Colon (tissue), 2 donors: ENCODE data around the gene STK35.
"Not testable (repeated sequence)": the region's sequence is repeated elsewhere in the genome, so short reads cannot be mapped to it uniquely, and the experiment has no call there.

Experiments used
- FAIRE-seq: peaks from 2 replicates; lab custom pipeline; 2012; peaks lifted over from hg19 to GRCh38; lab: Jason Lieb, UNC
- donor health status: control.
- donor health status: control.

Gene STK35

DNA sequence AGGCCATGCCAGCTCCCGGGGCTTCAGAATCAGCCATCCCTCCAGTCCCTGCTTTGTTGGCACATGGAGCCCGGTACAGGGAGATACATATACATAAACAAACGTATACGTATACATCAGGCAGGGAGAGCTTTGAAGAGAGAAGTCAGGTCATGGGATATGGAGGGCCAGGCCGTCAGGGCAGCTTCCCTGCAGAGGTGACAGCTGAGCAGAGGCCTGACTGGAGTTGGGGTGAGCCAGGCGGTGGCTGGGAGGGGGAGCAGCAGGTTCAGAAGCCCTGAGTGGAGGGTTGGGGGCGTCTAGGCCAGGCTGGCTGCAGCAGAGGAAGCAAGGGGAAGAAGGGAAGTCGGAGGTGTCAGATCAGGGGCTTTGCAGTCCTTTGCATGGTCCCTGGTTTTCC lies 61.7 kb downstream of the STK35 start:
- FAIRE-seq: no peak

- no peak for FAIRE-seq
Measured at GRCh38 chr20:2163757-2164156, 62.1 kb downstream of the STK35 start.

GRCh38 chr20:2164421-2164820 lies 62.8 kb downstream of the STK35 start:
- FAIRE-seq: no peak

DNA sequence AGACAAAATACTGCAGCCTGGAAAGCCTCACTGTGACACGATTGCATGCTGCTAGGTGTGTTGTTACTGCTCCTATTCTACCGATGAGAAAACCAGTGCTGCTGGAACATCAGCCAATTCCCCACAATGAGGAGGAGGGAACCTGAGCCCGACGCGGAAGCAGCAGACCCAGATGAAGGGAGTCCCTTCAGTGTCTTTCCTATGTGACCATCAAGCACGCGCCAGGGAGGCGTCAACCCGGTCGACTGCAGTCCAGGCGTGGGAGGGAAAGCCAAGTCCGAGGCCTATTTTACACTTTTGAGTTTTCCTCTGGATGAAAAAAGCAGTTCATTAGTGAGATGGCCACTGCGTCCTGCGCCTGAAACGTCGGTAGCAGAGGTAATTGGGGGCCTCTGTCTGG lies 63.3 kb downstream of the STK35 start:
- no peak for FAIRE-seq

DNA sequence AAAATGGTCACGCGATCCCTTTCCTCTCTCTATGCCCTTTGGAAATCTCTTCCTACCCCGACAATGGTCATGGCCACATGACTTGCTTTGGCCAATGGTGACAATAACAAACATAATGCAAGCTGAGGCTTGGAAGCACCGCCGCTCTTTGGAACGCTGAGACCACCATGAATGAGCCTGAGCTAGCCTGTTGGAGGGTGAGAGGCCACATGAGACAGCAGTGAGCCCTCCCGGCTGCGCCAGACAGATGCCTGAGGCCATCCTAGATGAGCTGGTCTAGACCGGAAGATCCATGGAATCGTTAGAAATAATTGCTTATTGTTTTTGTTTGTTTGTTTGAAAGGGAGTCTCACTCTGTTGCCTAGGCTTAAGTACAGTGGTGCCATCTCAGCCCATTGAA lies 64.2 kb downstream of the STK35 start:
- FAIRE-seq: no peak

- no peak for FAIRE-seq
Measured at GRCh38 chr20:2167112-2167511, 65.5 kb downstream of the STK35 start.

- no peak for FAIRE-seq
Measured at GRCh38 chr20:2168946-2169345, 67.3 kb downstream of the STK35 start.

DNA sequence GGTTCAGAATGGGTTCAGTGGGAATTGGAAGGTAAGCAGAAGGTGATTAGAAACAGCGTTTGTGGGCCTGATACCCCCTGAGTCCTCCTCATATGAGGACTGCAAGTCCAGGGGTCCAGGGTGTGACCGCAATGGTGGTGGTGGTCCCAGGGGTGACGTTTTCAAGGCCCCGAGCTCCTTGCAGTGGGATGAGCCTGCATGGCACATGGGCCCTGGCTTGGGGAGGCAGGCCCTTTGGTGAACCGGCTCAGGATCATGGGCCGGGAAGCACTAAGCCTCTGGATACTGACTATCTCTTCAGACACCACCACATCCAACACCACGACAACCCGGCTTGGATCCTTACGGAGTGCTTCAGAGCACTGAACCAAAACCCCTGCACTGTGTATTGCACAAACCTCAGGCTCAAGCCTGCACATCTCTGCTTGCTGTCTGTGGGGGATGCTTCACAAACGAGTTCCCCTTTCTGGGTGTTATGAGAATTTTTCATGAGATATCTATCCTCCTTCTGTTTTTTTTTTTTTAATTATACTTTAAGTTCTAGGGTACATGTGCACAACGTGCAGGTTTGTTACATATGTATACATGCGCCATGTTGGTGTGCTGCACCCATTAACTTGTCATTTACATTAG lies 67.9 kb downstream of the STK35 start:
- FAIRE-seq: no peak

DNA sequence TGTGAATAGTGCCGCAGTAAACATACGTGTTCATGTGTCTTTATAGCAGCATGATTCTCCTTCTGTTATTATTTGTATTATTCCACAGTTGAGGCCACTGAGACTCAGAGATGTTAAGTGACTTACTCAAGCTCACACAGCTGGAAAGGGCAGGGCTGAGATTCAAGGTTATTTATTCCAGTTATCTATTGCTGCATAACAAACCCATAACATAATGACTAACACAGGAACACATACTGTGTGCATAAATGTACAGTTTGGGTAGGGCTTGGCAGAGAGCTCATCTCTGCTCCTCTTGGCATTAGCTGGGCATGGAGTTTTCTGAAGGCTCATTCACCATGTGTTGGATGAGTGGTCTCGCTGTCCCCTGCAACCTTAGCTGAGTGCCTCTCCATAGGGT lies 68.8 kb downstream of the STK35 start:
- no peak for FAIRE-seq

GRCh38 chr20:2171266-2171790 lies 69.7 kb downstream of the STK35 start:
- no peak for FAIRE-seq

DNA sequence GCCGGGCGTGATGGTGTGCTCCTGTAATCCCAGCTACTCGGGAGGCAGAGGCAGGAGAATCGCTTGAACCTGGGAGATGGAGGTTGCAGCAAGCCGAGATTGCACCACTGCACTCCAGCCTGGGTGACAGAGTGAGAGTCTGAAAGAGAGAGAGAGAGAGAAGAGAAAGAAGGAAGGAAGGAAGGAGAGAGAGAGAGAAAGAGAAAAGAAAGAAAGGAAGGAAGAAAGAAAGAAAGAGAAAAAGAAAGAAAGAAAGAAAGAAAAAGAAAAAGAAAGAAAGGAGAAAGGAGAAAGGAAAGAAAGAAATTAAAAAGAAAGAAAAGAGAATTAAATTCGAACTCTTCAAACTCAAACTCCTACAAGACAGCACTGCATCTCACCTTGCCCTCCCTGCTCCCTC lies 70.2 kb downstream of the STK35 start:
- not testable (repeated sequence) for FAIRE-seq

GRCh38 chr20:2172305-2173175 lies 70.9 kb downstream of the STK35 start:
- FAIRE-seq: no peak

GRCh38 chr20:2173186-2173585 lies 71.6 kb downstream of the STK35 start:
- FAIRE-seq: no peak

DNA sequence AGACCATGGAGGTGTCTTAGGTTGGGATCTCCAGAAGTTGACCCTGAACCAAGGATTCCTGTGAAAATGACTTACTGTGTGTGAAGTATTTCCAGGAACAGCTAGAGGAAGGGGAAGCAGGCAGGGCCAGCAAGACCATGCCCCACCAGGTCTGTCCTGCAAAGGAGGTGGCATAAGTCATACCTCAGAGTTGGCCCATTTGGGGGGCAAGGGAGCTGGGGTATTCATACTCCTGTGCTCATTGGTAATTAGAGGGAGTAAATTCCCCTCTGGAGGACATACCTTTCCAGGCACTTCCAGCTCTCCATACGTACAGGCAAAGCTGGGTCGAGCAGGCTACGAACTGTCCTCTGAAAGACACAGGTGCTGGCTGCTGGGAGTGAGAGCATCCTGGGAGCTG lies 72.4 kb downstream of the STK35 start:
- no peak for FAIRE-seq

GRCh38 chr20:2176946-2177345 lies 75.3 kb downstream of the STK35 start:
- no peak for FAIRE-seq

DNA sequence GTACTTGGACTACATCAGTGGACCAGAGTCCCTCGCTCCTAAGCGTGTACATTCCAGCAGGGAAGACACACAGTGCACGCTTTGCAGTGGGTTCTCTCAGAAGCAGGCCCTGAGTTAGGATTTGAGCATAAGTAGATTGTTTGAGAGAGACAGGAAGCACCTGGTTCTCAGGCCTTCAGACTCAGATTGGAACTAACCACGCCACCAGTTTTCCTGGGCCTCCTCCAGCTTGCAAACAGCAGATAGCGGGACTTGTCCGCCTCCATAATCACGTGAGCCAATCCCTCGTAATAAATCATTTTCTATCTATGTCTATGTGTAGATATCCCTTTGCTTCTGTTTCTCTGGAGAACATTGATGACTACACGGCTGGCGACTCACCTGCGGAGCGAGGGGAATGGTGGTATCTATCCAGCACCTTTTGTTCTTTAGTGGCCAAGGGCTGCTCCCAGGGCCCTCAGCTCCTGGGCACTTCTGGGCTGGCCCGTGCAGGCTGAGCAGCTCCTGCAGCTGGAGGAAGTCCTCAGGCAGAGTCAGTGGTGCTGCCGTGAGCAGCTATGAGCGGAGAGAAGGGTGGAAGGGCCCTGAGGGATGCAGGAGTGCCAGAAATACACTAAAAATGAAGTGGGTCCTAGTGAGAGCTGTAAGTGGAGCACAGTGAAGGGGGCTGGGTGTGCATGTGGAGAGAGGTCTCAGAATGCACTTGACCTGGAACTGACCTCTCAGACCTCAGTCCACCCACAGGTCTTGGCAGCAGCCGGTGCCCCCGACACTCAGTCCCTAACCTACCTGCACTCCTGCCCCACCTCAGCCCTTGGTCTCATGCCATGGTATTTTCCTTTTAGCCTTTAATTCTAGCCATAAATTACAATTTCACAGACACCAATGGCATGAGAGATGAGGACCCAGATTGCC lies 76.9 kb downstream of the STK35 start:
- FAIRE-seq: no peak

DNA sequence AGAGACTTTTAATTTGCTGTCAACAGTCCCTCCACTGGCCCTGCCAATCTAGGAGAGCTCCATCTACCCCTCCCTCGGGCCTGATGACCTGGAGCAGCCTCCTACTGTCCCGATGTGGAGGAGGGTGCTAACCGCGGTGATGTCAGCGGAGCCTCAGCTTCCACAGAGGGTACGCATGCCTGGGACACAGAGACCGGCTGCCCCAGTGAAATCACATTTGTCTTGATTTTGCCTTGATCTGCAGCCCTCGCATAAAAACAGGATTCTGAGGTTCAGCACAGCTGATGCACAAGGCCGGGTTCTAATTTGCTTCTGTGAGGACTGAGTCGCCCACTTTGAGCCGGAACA lies 77.6 kb downstream of the STK35 start:
- FAIRE-seq: no peak

DNA sequence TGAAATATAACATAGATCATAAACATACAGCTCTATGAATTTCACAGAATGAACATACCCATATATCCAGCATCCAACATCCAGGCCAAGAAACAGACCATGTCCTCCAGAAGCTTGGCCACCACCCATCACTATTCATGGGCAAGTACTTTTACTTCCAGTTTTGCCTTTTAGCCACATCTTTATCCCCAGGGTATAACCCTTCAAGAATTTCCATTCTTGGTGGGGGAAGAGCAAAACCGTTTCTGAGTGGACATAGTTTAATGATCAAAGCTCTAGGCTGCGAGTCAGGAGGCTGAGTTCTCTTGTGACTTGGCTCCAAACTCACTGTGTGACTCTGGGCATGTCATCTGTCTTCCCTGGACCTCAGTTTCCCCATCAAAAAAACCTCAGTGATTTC lies 78.3 kb downstream of the STK35 start:
- no peak for FAIRE-seq

DNA sequence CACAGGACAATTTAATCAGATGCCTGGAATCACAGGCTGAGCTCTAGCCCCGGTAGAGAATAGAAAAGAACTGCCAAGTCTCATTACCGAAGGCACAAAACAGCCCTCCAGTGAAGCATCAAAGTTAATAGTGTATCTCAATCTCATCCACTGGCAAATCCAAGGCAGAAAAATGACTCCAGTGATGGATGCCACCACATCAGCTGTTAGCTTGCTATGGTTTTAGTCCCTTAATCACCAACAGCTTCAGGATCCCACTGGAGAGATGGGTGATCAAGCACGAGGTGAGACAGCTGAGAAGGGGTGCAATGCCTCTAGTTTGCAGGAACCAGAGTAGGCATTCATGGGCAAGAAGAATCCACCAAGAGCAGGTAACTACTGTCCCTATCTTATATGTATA lies 81.8 kb downstream of the STK35 start:
- no peak for FAIRE-seq

DNA sequence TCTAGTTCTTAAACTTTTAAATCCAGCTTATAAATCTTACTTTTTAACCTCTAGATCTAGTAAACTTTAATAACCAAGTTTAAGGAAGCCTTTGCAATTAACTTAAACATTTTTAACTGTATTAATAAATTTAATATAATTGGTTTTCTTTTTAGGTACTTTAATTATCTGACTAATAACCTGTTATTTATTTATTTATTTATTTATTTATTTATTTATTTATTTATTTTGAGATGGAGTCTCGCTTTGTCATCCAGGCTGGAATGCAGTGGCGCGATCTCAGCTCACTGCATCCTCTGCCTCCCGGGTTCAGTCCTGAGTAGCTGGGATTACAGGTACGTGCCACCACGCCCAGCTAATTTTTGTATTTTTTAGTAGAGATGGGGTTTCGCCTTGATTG lies 83.3 kb downstream of the STK35 start:
- peak; percentile 36 for FAIRE-seq

DNA sequence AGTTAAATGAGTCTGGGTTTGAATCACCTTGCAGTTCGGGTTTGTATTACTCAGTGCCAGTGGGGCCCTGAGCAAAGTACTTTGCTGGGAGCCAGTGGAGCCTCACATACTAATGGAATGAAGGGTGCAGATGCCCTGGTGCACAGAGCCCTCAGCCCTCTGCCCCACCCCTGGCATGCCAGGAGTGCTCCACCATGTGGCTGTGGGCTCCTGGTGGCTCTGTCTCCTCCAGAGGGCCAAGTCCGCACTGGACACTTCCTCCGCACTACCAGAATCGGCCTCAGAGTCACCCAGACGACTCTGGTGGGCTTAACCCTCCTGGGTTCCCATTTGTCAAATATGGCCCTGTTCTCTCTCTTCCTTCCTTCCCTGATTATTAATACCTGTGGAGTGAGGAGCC lies 94.0 kb downstream of the STK35 start:
- no peak for FAIRE-seq

DNA sequence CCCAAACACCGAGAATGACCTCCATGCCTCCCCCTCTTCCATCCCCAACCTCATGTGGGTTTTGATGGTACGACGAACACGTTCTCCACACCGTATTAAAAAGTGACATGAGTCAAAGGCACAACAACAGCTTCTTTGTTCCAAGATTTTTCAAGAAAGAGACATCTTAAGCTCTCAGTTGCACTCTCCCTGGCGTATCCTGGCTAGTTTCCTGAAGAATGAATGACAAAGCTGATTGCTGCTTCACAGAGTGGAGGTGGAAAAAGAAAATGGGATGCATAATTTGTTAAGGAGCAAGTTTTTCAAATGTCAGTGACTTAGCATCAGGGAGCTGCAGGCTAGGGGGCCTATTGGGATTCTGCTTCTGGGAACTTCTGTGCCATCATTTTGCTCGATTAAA lies 95.5 kb downstream of the STK35 start:
- FAIRE-seq: no peak
